ENCODE data around the gene CEP126.

DNA sequence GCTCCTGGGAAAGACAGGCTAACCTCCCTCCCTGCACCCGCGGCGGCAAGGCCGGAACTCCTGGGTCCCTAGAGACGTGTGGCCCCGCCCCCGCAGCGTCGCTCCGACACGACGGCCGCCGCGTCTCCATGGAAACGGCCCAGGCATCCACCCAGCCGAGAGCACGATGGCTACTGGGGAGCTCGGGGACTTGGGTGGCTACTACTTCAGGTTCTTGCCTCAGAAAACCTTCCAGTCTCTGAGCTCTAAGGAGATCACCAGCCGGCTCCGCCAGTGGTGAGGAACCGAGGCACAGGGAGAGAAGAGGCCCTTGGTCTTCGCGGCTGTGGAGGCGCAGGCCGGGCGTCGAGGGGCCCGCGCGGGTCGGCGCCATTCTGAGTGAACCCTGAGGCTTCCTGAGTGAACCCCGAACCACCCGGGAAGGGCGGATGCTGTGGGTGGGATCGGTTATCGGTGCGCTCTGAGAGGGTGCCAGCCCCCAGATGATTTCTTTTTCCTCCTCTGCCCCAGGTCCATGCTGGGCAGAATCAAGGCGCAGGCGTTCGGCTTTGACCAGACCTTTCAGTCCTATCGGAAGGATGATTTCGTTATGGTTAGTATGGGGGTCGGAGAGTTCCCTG, 132.6 kb downstream of the CEP126 start, which contains the start of gene CFAP300:
- TF ChIP-seq, protein P1, sequence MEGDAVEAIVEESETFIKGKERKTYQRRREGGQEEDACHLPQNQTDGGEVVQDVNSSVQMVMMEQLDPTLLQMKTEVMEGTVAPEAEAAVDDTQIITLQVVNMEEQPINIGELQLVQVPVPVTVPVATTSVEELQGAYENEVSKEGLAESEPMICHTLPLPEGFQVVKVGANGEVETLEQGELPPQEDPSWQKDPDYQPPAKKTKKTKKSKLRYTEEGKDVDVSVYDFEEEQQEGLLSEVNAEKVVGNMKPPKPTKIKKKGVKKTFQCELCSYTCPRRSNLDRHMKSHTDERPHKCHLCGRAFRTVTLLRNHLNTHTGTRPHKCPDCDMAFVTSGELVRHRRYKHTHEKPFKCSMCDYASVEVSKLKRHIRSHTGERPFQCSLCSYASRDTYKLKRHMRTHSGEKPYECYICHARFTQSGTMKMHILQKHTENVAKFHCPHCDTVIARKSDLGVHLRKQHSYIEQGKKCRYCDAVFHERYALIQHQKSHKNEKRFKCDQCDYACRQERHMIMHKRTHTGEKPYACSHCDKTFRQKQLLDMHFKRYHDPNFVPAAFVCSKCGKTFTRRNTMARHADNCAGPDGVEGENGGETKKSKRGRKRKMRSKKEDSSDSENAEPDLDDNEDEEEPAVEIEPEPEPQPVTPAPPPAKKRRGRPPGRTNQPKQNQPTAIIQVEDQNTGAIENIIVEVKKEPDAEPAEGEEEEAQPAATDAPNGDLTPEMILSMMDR (IDR thresholded peaks at IDR 0.05; ENCODE audit: low read length), result no peak
- TF ChIP-seq EZH2 (optimal IDR thresholded peaks at IDR 0.05; ENCODE audit: low read depth, low read length), result no peak

Data from MM.1S (cell line).